ENCODE measurements around the gene SLC46A2. TPM values are rescaled to one million over a fixed set of nuclear protein-coding genes. Genes with fewer than 3 reads are reported as not detected.

Gene SLC46A2
- total RNA-seq, 2 experiments from 2014 or later: not detected

DNA sequence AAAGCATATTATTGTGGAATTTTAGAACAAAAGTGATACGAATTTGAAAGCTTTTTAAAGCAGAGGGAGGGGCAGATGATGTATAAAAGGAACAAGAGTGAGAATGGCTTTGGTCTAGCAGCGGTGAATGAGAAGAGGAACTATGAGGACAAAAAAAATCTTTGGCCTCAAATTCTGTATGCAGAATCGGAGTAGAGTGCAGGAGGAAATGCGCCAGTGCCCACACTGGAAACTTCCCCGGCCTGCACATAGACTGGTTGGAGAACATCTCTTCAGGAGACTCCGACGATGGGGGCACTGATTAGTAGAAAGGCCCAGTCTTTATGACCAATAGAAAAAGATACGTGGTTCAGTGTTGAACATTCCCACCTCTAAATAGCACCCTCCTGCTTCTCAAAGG is 51.3 kb downstream of the SLC46A2 start:
- CTCF ChIA-PET: interaction anchor here (0.6 to 1.6 kb wide), 2 partner anchors 64 to 121 kb away, joined by 3 to 6 read pairs; partner anchors contain the start of gene INIP
- POLR2A ChIA-PET: no interaction called here

DNA sequence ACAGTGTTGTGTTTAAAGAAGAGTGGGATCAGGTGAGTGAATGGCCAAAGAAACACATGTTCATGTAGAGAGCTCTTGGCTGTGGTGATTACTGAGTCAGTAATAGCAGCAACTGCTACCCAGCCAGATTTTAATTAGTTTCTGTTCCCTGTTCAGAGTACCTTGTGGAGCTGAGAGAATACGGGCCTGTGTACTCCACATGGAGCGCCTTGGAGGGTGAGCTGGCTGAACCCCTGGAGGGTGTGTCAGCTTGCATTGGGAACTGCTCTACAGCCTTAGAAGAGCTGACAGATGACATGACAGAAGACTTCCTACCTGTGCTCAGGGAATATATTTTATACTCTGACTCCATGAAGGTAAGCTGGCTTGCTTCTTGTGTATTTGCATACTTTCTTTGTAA is 52.3 kb downstream of the SLC46A2 start:
- POLR2A ChIA-PET: no interaction called here
- CTCF ChIA-PET: interaction anchor here (1.6 kb wide), 1 partner anchor 65 kb away, joined by 6 read pairs; no protein-coding TSS in a partner anchor

DNA sequence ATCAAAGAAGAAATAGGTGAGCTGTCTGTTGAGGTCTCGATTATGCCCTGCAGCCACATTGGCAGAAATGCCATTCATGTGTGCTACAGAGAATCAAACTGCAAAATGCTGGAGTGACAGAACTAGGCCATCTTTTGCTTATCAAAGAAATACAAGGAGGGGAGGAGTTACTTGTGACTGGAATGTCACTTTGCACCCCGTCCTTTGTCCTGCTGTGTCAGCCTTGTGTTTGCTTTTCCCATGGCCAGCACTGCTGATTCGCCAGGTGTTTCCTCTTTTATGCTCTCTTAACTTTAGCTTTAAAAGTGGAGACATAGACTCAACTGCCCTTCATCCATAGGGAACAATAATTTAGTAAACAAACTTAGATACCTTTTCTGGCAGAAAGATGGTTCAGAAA is 54.3 kb downstream of the SLC46A2 start:
- ChIA-PET CTCF (no interaction called here), POLR2A (no interaction called here)

DNA sequence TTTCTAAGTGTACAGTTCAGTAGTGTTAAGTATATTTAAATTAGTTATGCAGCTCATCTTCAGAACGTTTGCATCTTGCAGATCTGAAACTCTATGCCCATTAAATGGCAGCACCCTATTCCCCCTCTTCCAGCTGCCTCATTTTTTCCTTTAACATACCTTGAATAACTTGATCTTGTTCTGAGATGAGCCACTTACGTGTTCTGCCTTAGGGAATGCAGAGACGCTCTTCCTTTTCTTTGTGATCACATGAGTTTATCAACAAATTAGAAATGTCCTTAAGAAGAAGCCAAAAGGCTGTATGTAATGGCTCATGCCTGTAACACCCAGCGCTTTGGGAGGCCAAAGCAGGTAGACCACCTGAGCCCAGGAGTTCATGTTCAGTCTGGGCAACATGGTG is 57.6 kb downstream of the SLC46A2 start:
- CTCF ChIA-PET: interaction anchor here (0.6 kb wide), 1 partner anchor 843 kb away, joined by 3 read pairs; no protein-coding TSS in a partner anchor

DNA sequence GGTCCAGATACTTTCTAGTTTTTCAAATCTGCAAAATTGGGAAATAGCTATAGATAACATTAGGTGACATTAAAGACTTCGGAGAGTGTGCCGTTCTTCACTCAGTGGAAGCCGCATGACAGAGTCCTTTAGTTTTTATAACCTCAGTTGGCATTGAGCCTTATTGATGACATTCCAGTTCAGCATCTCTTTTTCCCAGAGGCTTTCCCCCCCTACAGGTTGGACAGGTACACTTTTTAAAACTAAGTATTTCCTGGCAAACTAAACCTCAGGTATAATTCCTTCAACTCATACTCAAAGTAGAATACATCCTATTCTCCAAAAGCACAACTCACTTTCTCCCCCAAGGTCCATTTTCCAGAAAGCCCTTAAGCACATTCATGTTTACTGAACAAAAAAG is 58.7 kb downstream of the SLC46A2 start:
- ChIA-PET CTCF (no interaction called here), POLR2A (no interaction called here)

More for the DNA sequence above, 57.6 kb downstream of the SLC46A2 start:
- POLR2A ChIA-PET: no interaction called here

DNA sequence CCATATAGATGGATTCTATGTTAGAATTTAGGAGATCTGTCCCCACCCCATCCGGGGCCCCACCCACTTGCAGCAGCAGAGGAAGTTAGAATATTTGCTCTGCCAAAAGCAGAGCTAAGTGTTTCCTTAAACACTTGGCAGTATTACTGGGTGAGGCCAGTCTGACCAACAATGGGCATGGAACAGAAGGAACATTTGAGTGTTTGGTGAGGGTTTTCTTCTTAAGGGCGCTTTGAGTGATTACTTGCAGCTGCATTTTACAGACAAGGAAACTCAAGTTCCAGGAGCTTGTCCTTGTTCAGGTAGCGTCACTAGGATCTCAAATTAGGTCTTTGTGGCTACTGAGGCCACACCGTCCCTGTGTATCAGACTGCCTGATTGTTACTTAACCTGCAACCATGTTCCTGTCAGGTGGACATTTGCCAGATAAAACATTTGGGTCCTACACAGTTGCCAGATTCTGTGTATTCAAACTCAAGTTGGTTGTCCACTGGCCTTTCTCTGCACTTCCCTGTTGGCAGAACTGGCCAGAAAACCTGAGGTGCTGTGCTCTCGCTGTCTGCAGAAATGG is 59.3 kb downstream of the SLC46A2 start:
- ChIA-PET POLR2A (no interaction called here), CTCF (interaction anchor here (0.7 kb wide), 1 partner anchor 721 kb away, joined by 3 read pairs; no protein-coding TSS in a partner anchor)

Other genes starting within 250 kb of the SLC46A2 start
- 10 to 100 TPM; 35.3 to 37.5 TPM for gene INIP, start 172.8 kb downstream of the SLC46A2 start, total RNA-seq
- gene SNX30, start 140.1 kb downstream of the SLC46A2 start, total RNA-seq: 1 to 10 TPM; 3.4 to 3.7 TPM
- 1 to 10 TPM in 1 of 2 experiments, under 1 TPM in 1; 0.99 to 1.0 TPM for gene ZNF883, start 121.3 kb upstream of the SLC46A2 start, total RNA-seq
- 1 to 10 TPM; 1.4 TPM for gene ZFP37, start 165.8 kb upstream of the SLC46A2 start, total RNA-seq

Data from activated CD8-positive, alpha-beta memory T cell treated with anti-CD3 and anti-CD28 coated beads for 36 hours (primary cell).